ENCODE data around the gene HOOK2. TPM values are rescaled to one million over a fixed set of nuclear protein-coding genes. Genes with fewer than 3 reads are reported as not detected.

The HOOK2 gene
- total and polyA plus RNA-seq, 2 donors (not counting 1 experiment from before 2014, with no cell fraction given) = 6.6 to 26.6 TPM

DNA sequence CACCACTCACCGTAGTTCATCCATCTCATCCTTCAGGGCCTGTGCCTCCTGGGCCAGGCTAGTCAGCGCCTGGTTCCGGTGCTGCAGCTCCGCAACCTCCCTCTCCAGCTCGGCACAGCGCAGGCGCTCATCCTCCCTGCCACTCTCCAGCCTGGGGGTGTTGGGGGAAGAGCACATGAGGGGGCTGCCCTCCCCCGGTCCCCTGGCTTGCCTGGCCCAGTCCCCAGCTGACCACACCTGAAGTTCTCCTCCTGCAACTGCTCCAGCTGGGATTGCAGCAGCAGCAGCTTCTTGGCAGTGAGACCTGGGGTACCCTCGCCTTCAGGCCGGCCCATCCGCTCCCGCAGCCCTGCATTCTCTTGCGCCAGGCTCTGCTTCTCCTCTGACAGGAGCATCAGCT, 4.4 kb downstream of the HOOK2 start:
- Histone ChIP-seq H3K4me2 (ENCODE audit: extremely low read depth, insufficient read depth, low read length) (no peak overlapping the region), H3K27ac (ENCODE audit: insufficient read depth, low read length) (no peak overlapping the region), H3K79me2 (ENCODE audit: control insufficient read depth, insufficient read depth, low read length) (no peaks in the 10 kb centered on the region), H3K9ac (ENCODE audit: insufficient read depth, low read length) (no peak overlapping the region), H3K4me3 (replicated peaks in 1 of 4; ENCODE audit: control extremely low read depth in 1 of 4, insufficient read depth in 1 of 4, low read depth in 3 of 4, low read length in 4 of 4) (no peak overlapping the region), H3K27me3 (ENCODE audit: control insufficient read depth, insufficient read depth, low read length) (no peaks in the 10 kb centered on the region), H4K20me1 (ENCODE audit: control insufficient read depth, extremely low read depth, insufficient read depth, low read length) (no peaks in the 10 kb centered on the region), H3K4me1 (ENCODE audit: control insufficient read depth, extremely low read depth, insufficient read depth, low read length) (peaks cover 7% of the 10 kb centered on the region), H3K36me3 (ENCODE audit: control insufficient read depth, insufficient read depth, low read length) (no peaks in the 10 kb centered on the region), H3K9me3 (ENCODE audit: control insufficient read depth, insufficient read depth, low read depth, low read length) (no peaks in the 10 kb centered on the region), H2AFZ (ENCODE audit: low read length) (no peak overlapping the region)
- DNase-seq (ENCODE audit: low read depth in 2 of 2) = no peak
- no peak for TF ChIP-seq EZH2 (IDR thresholded peaks at IDR 0.05; ENCODE audit: low read length, missing control alignments)
- TF ChIP-seq, protein P1, sequence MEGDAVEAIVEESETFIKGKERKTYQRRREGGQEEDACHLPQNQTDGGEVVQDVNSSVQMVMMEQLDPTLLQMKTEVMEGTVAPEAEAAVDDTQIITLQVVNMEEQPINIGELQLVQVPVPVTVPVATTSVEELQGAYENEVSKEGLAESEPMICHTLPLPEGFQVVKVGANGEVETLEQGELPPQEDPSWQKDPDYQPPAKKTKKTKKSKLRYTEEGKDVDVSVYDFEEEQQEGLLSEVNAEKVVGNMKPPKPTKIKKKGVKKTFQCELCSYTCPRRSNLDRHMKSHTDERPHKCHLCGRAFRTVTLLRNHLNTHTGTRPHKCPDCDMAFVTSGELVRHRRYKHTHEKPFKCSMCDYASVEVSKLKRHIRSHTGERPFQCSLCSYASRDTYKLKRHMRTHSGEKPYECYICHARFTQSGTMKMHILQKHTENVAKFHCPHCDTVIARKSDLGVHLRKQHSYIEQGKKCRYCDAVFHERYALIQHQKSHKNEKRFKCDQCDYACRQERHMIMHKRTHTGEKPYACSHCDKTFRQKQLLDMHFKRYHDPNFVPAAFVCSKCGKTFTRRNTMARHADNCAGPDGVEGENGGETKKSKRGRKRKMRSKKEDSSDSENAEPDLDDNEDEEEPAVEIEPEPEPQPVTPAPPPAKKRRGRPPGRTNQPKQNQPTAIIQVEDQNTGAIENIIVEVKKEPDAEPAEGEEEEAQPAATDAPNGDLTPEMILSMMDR (conservative IDR thresholded peaks at IDR 0.05 in 1 of 2, IDR thresholded peaks at IDR 0.05 in 1 of 2; ENCODE audit: low read depth in 1 of 2, low read length in 2 of 2) = no peak

DNA sequence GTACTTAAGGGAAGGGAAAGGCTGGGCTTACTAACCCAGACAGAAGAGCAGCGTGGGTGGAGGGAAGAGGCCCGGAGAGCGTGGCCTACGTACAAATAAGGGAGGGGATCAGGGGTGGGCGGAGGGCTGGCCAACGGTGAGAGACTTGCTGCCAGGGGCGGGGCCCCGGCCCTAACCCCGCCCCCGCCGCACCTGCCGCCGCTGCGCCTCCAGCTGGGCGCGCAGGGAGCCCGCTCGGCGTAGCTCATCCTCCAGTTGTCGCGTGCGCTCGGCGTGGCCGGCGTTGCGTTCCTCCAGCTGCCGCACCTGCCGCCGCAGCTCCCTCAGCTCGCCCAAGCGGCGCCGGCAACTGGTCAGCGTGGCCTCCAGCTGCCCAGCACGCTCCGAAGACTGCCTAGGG, 5.7 kb downstream of the HOOK2 start:
- Histone ChIP-seq H3K4me3 (replicated peaks in 1 of 4; ENCODE audit: control extremely low read depth in 1 of 4, insufficient read depth in 1 of 4, low read depth in 3 of 4, low read length in 4 of 4) (no peak overlapping the region), H3K79me2 (ENCODE audit: control insufficient read depth, insufficient read depth, low read length) (no peaks in the 10 kb centered on the region), H4K20me1 (ENCODE audit: control insufficient read depth, extremely low read depth, insufficient read depth, low read length) (no peaks in the 10 kb centered on the region), H3K4me1 (ENCODE audit: control insufficient read depth, extremely low read depth, insufficient read depth, low read length) (peaks cover 5% of the 10 kb centered on the region), H3K27me3 (ENCODE audit: control insufficient read depth, insufficient read depth, low read length) (no peaks in the 10 kb centered on the region), H3K9ac (ENCODE audit: insufficient read depth, low read length) (no peak overlapping the region), H3K36me3 (ENCODE audit: control insufficient read depth, insufficient read depth, low read length) (no peaks in the 10 kb centered on the region), H3K4me2 (ENCODE audit: extremely low read depth, insufficient read depth, low read length) (no peak overlapping the region), H2AFZ (ENCODE audit: low read length) (no peak overlapping the region), H3K27ac (ENCODE audit: insufficient read depth, low read length) (no peak overlapping the region), H3K9me3 (ENCODE audit: control insufficient read depth, insufficient read depth, low read depth, low read length) (no peaks in the 10 kb centered on the region)
- TF ChIP-seq, protein P1 (conservative IDR thresholded peaks at IDR 0.05 in 1 of 2, IDR thresholded peaks at IDR 0.05 in 1 of 2; ENCODE audit: low read depth in 1 of 2, low read length in 2 of 2) = no peak
- no peak for TF ChIP-seq EZH2 (IDR thresholded peaks at IDR 0.05; ENCODE audit: low read length, missing control alignments)
- DNase-seq (ENCODE audit: low read depth in 2 of 2) = no peak

DNA sequence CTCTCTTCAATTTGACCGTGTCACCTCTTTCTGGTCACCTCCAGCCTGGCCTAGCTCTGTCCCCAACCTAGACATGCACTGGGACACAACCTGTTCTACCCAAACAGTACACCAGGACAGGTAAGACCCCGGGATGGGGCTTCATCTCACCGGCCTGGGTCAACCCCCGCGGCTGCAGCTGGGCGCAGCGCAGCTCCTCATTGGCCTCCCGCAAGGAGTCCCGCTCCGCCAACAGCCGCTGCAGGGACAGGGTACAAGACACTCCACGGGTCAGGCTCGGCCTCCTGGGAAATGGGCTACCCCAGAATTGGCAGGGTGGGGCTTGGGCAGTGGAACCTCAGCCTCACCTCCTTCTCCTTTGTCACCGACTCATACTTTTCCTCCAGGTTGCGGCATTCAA, 7.7 kb downstream of the HOOK2 start:
- DNase-seq (ENCODE audit: low read depth in 2 of 2) = no peak
- no peak for TF ChIP-seq EZH2 (IDR thresholded peaks at IDR 0.05; ENCODE audit: low read length, missing control alignments)
- TF ChIP-seq, protein P1 (conservative IDR thresholded peaks at IDR 0.05 in 1 of 2, IDR thresholded peaks at IDR 0.05 in 1 of 2; ENCODE audit: low read depth in 1 of 2, low read length in 2 of 2) = no peak

More for the DNA sequence above, 7.7 kb downstream of the HOOK2 start:
- H2AFZ ChIP-seq (ENCODE audit: low read length) = no peak overlapping the region
- no peaks in the 10 kb centered on the region for H3K79me2 ChIP-seq (ENCODE audit: control insufficient read depth, insufficient read depth, low read length)
- no peak overlapping the region for H3K4me3 ChIP-seq (replicated peaks in 1 of 4; ENCODE audit: control extremely low read depth in 1 of 4, insufficient read depth in 1 of 4, low read depth in 3 of 4, low read length in 4 of 4)
- no peak overlapping the region for H3K9ac ChIP-seq (ENCODE audit: insufficient read depth, low read length)
- peaks cover 2% of the 10 kb centered on the region for H3K36me3 ChIP-seq (ENCODE audit: control insufficient read depth, insufficient read depth, low read length)
- no peaks in the 10 kb centered on the region for H4K20me1 ChIP-seq (ENCODE audit: control insufficient read depth, extremely low read depth, insufficient read depth, low read length)
- no peaks in the 10 kb centered on the region for H3K27me3 ChIP-seq (ENCODE audit: control insufficient read depth, insufficient read depth, low read length)
- no peaks in the 10 kb centered on the region for H3K9me3 ChIP-seq (ENCODE audit: control insufficient read depth, insufficient read depth, low read depth, low read length)
- no peak overlapping the region for H3K4me2 ChIP-seq (ENCODE audit: extremely low read depth, insufficient read depth, low read length)
- no peak overlapping the region for H3K27ac ChIP-seq (ENCODE audit: insufficient read depth, low read length)
- H3K4me1 ChIP-seq (ENCODE audit: control insufficient read depth, extremely low read depth, insufficient read depth, low read length) = no peaks in the 10 kb centered on the region

All from fibroblast of lung (primary cell).